Esophagus muscularis mucosa (tissue), 3 donors: ENCODE data around the gene PHLPP1.

Experiments
- CTCF ChIP-seq, 3 experiments: fragments of 200-600 bp in 2 of 3; fragments of 450-650 bp in 1 of 3; sonication (generic) in 2 of 3; IDR thresholded peaks; one replicate each; pipeline ENCODE4 v1.5.1; 2017 to 2019; ENCODE audit warnings: antibody characterized with exemption in 3 of 3, mild to moderate bottlenecking in 2 of 3, moderate library complexity in 1 of 3
- POLR2AphosphoS5 ChIP-seq, 2 donors: sonication (generic); formaldehyde crosslinking; IDR thresholded peaks; one replicate each; pipeline ENCODE4 v1.6.1; 2017; ENCODE audit warnings: antibody characterized with exemption in 2 of 2

- no peak for TF ChIP-seq POLR2AphosphoS5 (IDR thresholded peaks at IDR 0.05)
- TF ChIP-seq CTCF (IDR thresholded peaks at IDR 0.05): no peak
Observed at GRCh38 chr18:62986490-62986889, 271.1 kb downstream of the PHLPP1 start.
